H9 (cell line): ENCODE data around the gene MAZ. TPM values are rescaled to one million over a fixed set of nuclear protein-coding genes. Genes with fewer than 3 reads are reported as not detected.

ENCODE experiments used
- DNase-seq: peaks from one replicate; pipeline ENCODE4 v3.0.0-alpha.2; 2017
- H2AFZ ChIP-seq: one replicate; pipeline ENCODE4 v1.6.1; 2013; ENCODE audit warnings: mild to moderate bottlenecking, low read length, control low read depth, moderate library complexity
- H2AK5ac ChIP-seq: 2 replicates; pipeline ENCODE4 v1.6.1; 2013; ENCODE audit warnings: low read length, control low read depth, mixed read lengths; ENCODE audit not compliant: insufficient read length
- H2BK120ac ChIP-seq: one replicate; pipeline ENCODE4 v1.6.1; 2013; ENCODE audit warnings: low read depth, mild to moderate bottlenecking, low read length, control low read depth, inconsistent platforms; ENCODE audit not compliant: poor library complexity, severe bottlenecking
- H2BK12ac ChIP-seq: 2 replicates; pipeline ENCODE4 v1.6.1; 2013; ENCODE audit warnings: low read length, control low read depth, mixed read lengths, low read depth; ENCODE audit not compliant: insufficient read length
- H2BK15ac ChIP-seq: 2 replicates; pipeline ENCODE4 v1.6.1; 2013; ENCODE audit warnings: low read depth, low read length, control low read depth
- H2BK20ac ChIP-seq: one replicate; pipeline ENCODE4 v1.6.1; 2013; ENCODE audit warnings: low read depth, mild to moderate bottlenecking, low read length, control low read depth, inconsistent platforms; ENCODE audit not compliant: poor library complexity, severe bottlenecking
- H2BK5ac ChIP-seq: 2 replicates; pipeline ENCODE4 v1.6.1; 2013; ENCODE audit warnings: low read length, control low read depth, mixed read lengths; ENCODE audit not compliant: insufficient read length
- H3K14ac ChIP-seq: 2 replicates; pipeline ENCODE4 v1.6.1; 2013; ENCODE audit warnings: low read length, control low read depth; ENCODE audit not compliant: insufficient read depth
- H3K18ac ChIP-seq: 2 replicates; pipeline ENCODE4 v1.6.1; 2013; ENCODE audit warnings: low read depth, mild to moderate bottlenecking, mixed read lengths, low read length, control low read depth; ENCODE audit not compliant: insufficient read length
- H3K23ac ChIP-seq: 2 replicates; pipeline ENCODE4 v1.6.1; 2013; ENCODE audit warnings: low read length, control low read depth, mixed read lengths, low read depth; ENCODE audit not compliant: insufficient read length
- H3K23me2 ChIP-seq: 2 replicates; pipeline ENCODE4 v1.6.1; 2013; ENCODE audit warnings: low read depth, mild to moderate bottlenecking, mixed read lengths, low read length, control low read depth; ENCODE audit not compliant: insufficient read length, poor library complexity, severe bottlenecking
- H3K27ac ChIP-seq: 2 replicates; pipeline ENCODE4 v1.5.1; 2013; ENCODE audit warnings: low read length, control low read depth, mixed read lengths, low read depth; ENCODE audit not compliant: insufficient read length
- H3K27me3 ChIP-seq: 2 replicates; pipeline ENCODE4 v1.6.1; 2013; ENCODE audit warnings: low read length, control low read depth, inconsistent platforms; ENCODE audit not compliant: insufficient read depth
- H3K4ac ChIP-seq: 2 replicates; pipeline ENCODE4 v1.6.1; 2013; ENCODE audit warnings: low read depth, mild to moderate bottlenecking, control low read depth, inconsistent platforms, low read length, moderate library complexity
- H3K4me1 ChIP-seq: 2 replicates; pipeline ENCODE4 v1.6.1; 2013; ENCODE audit warnings: low read length, control low read depth, inconsistent platforms; ENCODE audit not compliant: insufficient read depth
- H3K4me2 ChIP-seq: 2 replicates; pipeline ENCODE4 v1.6.1; 2013; ENCODE audit warnings: low read length, control low read depth, mixed read lengths; ENCODE audit not compliant: insufficient read length, insufficient read depth
- H3K56ac ChIP-seq: 2 replicates; pipeline ENCODE4 v1.6.1; 2013; ENCODE audit warnings: low read depth, mild to moderate bottlenecking, mixed read lengths, low read length, control low read depth; ENCODE audit not compliant: insufficient read length
- H3K79me1 ChIP-seq: 2 replicates; pipeline ENCODE4 v1.6.1; 2013; ENCODE audit warnings: low read depth, mild to moderate bottlenecking, moderate library complexity, low read length, control low read depth, inconsistent platforms; ENCODE audit not compliant: insufficient read depth, poor library complexity, severe bottlenecking
- H3K79me2 ChIP-seq: 2 replicates; pipeline ENCODE4 v1.6.1; 2013; ENCODE audit warnings: low read length, control low read depth, inconsistent platforms; ENCODE audit not compliant: insufficient read depth
- H3K9ac ChIP-seq: 2 replicates; pipeline ENCODE4 v1.6.1; 2013; ENCODE audit warnings: low read length, control low read depth, mixed read lengths; ENCODE audit not compliant: insufficient read length; ENCODE audit errors: extremely low read depth
- H3K9me3 ChIP-seq: one replicate; pipeline ENCODE4 v1.6.1; 2013; ENCODE audit warnings: low read depth, low read length, inconsistent platforms; ENCODE audit not compliant: control insufficient read depth
- H3T11ph ChIP-seq: one replicate; pipeline ENCODE4 v1.6.1; 2013; ENCODE audit warnings: mild to moderate bottlenecking, low read length, control low read depth, inconsistent platforms
- H4K20me1 ChIP-seq: one replicate; pipeline ENCODE4 v1.6.1; 2013; ENCODE audit not compliant: control insufficient read depth, insufficient read length, insufficient read depth
- H4K5ac ChIP-seq: 2 replicates; pipeline ENCODE4 v1.6.1; 2013; ENCODE audit warnings: low read depth, mild to moderate bottlenecking, mixed read lengths, low read length, control low read depth; ENCODE audit not compliant: insufficient read length
- H4K8ac ChIP-seq: replicated peaks from 2 replicates; pipeline ENCODE4 v1.6.1; 2013; ENCODE audit warnings: low read length, control low read depth, mixed read lengths, low read depth; ENCODE audit not compliant: insufficient read length
- H4K91ac ChIP-seq: 2 replicates; pipeline ENCODE4 v1.6.1; 2013; ENCODE audit warnings: low read depth, mild to moderate bottlenecking, moderate library complexity, mixed read lengths, low read length, control low read depth; ENCODE audit not compliant: insufficient read length
- H3K27ac Mint-ChIP-seq, 3 experiments: 2 replicates in 2 of 3; 3 replicates in 1 of 3; pipeline ENCODE4 v1.8.0; 2020 to 2021; ENCODE audit warnings: mixed read lengths in 3 of 3, mild to moderate bottlenecking in 1 of 3, moderate library complexity in 1 of 3
- H3K27me3 Mint-ChIP-seq: 2 replicates; pipeline ENCODE4 v1.8.0; 2021; ENCODE audit warnings: low read depth, mild to moderate bottlenecking, moderate library complexity, mixed read lengths
- H3K36me3 Mint-ChIP-seq, 3 experiments: 2 replicates in 2 of 3; 3 replicates in 1 of 3; pipeline ENCODE4 v1.8.0; 2020 to 2021; ENCODE audit warnings: low read depth in 3 of 3, mixed read lengths in 3 of 3; ENCODE audit not compliant: insufficient read depth in 1 of 3
- H3K4me1 Mint-ChIP-seq, 2 experiments: 2 replicates each; pipeline ENCODE4 v1.8.0; 2020; ENCODE audit warnings: mixed read lengths in 2 of 2
- H3K4me3 Mint-ChIP-seq, 2 experiments: 2 replicates in 1 of 2; 3 replicates in 1 of 2; pipeline ENCODE4 v1.8.0; 2020 to 2021; ENCODE audit warnings: mild to moderate bottlenecking in 2 of 2, mixed read lengths in 2 of 2, moderate library complexity in 1 of 2
- H3K9me3 Mint-ChIP-seq, 2 experiments: 2 replicates in 1 of 2; 3 replicates in 1 of 2; pipeline ENCODE4 v1.8.0; 2020; ENCODE audit warnings: mild to moderate bottlenecking in 2 of 2, mixed read lengths in 2 of 2, moderate library complexity in 1 of 2
- WGBS: extraction: QIAGEN DNeasy Blood & Tissue Kit; methylation state at CpG from one replicate; pipeline ENCODE4 v1.1.7; 2013; ENCODE audit warnings: missing lambda C conversion rate, low lambda C conversion rate, mixed read lengths; ENCODE audit not compliant: insufficient read length; ENCODE audit errors: extremely low coverage; 5-methylcytosine and 5-hydroxymethylcytosine counted together
- total RNA-seq: library from RNA; stranded (reverse); gene quantifications from 2 replicates; pipeline ENCODE4 v1.2.1, GENCODE V29; 2021
- TF ChIP-seq, protein P1 (sequence below): fragments of 200-600 bp; sonication (generic); conservative IDR thresholded peaks from 3 replicates; pipeline ENCODE4 v1.8.0; 2021; ENCODE audit warnings: antibody characterized with exemption, mild to moderate bottlenecking

MAZ gene
- total RNA-seq, 1 experiment from 2014 or later, result 412 TPM

DNA sequence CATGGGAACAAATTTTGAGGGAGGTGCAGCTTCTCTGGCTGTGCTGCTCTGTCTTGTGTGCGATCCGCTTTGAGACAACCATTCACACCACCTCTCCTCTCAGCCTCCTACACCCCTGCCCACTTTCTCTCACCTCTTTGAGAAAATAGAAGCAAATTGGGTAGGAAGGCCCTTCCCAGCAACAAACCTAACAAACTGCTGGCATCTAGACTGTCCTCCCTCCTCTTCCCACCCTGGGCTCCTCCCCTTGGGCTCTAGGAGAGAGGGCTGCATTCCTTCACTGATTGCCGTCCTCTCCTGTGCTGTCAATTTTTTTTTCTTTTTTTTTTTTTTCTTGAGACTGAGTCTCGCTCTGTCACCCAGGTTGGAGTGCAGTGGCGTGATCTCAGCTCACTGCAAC is 43.2 kb downstream of the MAZ start:
- TF ChIP-seq, protein P1, sequence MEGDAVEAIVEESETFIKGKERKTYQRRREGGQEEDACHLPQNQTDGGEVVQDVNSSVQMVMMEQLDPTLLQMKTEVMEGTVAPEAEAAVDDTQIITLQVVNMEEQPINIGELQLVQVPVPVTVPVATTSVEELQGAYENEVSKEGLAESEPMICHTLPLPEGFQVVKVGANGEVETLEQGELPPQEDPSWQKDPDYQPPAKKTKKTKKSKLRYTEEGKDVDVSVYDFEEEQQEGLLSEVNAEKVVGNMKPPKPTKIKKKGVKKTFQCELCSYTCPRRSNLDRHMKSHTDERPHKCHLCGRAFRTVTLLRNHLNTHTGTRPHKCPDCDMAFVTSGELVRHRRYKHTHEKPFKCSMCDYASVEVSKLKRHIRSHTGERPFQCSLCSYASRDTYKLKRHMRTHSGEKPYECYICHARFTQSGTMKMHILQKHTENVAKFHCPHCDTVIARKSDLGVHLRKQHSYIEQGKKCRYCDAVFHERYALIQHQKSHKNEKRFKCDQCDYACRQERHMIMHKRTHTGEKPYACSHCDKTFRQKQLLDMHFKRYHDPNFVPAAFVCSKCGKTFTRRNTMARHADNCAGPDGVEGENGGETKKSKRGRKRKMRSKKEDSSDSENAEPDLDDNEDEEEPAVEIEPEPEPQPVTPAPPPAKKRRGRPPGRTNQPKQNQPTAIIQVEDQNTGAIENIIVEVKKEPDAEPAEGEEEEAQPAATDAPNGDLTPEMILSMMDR, result no peak
- WGBS, result no CpG with 5 or more reads among the region's 5 CpGs
- H3K27me3 Mint-ChIP-seq, result no peaks in the 10 kb centered on the region
- peaks cover 0 to 5% (median 0%) of the 10 kb centered on the region in 3 experiments; a peak in 2 of 7 replicates for H3K36me3 Mint-ChIP-seq
- no peaks in the 10 kb centered on the region for H3K9me3 Mint-ChIP-seq
- no peak overlapping the region for H3K27ac ChIP-seq
- peaks cover 7 to 10% of the 10 kb centered on the region in 2 experiments for H3K4me1 Mint-ChIP-seq
- H3K14ac ChIP-seq, result no peak overlapping the region
- H3K4me3 Mint-ChIP-seq, result no peak overlapping the region
- no peak overlapping the region for H3K18ac ChIP-seq
- H3K79me1 ChIP-seq, result no peaks in the 10 kb centered on the region
- H4K8ac ChIP-seq, result no peak overlapping the region
- no peaks in the 10 kb centered on the region for H3K23me2 ChIP-seq
- H3K4ac ChIP-seq, result no peak overlapping the region
- DNase-seq, result no peak
- H2BK5ac ChIP-seq, result no peak overlapping the region
- H4K5ac ChIP-seq, result no peak overlapping the region
- no peak overlapping the region for H3T11ph ChIP-seq
- H3K9me3 ChIP-seq, result no peaks in the 10 kb centered on the region
- peak overlapping the region in 1 of 3 experiments; percentile 66; a peak in 2 of 7 replicates for H3K27ac Mint-ChIP-seq
- H2BK20ac ChIP-seq, result no peak overlapping the region
- H2BK12ac ChIP-seq, result no peak overlapping the region
- no peaks in the 10 kb centered on the region for H4K20me1 ChIP-seq
- no peak overlapping the region for H2AFZ ChIP-seq
- H3K56ac ChIP-seq, result no peak overlapping the region
- no peak overlapping the region for H2AK5ac ChIP-seq
- H3K23ac ChIP-seq, result no peak overlapping the region
- H2BK120ac ChIP-seq, result no peak overlapping the region
- no peak overlapping the region for H4K91ac ChIP-seq
- no peak overlapping the region for H3K9ac ChIP-seq
- no peaks in the 10 kb centered on the region for H3K79me2 ChIP-seq
- no peak overlapping the region for H3K4me2 ChIP-seq
- H2BK15ac ChIP-seq, result no peak overlapping the region
- no peaks in the 10 kb centered on the region for H3K4me1 ChIP-seq
- H3K27me3 ChIP-seq, result no peaks in the 10 kb centered on the region
